OCI-LY7 (cell line): ENCODE results near the gene IDH2.

ENCODE experiments used
- CTCF ChIP-seq: fragments of 200-600 bp; sonication (generic); conservative IDR thresholded peaks from 2 replicates; pipeline ENCODE4 v1.5.1; 2014; ENCODE audit warnings: mild to moderate bottlenecking, antibody characterized with exemption, low read length, moderate library complexity, mixed read lengths
- EZH2phosphoT487 ChIP-seq: fragments of 200-600 bp; sonication (generic); IDR thresholded peaks from 2 replicates; pipeline ENCODE4 v1.6.1; 2018; ENCODE audit warnings: low read depth, borderline replicate concordance, mild to moderate bottlenecking, mixed run types, antibody characterized with exemption, low read length, moderate library complexity, mixed read lengths

GRCh38 chr15:90104551-90104950 is 2.3 kb upstream of the IDH2 start:
- TF ChIP-seq CTCF (no peak), EZH2phosphoT487 (no peak)
